Esophagus muscularis mucosa (tissue), 4 donors: Measurements from ENCODE around the gene SEMA4B.

Experiments
- EP300 ChIP-seq: sonication (generic); formaldehyde crosslinking; IDR thresholded peaks from one replicate; pipeline ENCODE4 v1.6.1; 2017; ENCODE audit warnings: antibody characterized with exemption
- POLR2A ChIP-seq: fragments of 450-650 bp; IDR thresholded peaks from one replicate; pipeline ENCODE4 v1.6.1; 2017; ENCODE audit warnings: antibody characterized with exemption, moderate library complexity, mild to moderate bottlenecking, low read depth
- POLR2AphosphoS5 ChIP-seq, 2 donors: sonication (generic); formaldehyde crosslinking; IDR thresholded peaks; one replicate each; pipeline ENCODE4 v1.6.1; 2017; ENCODE audit warnings: antibody characterized with exemption in 2 of 2
- TF ChIP-seq, protein P1 (sequence below), 3 experiments: fragments of 200-600 bp in 2 of 3; fragments of 450-650 bp in 1 of 3; sonication (generic) in 2 of 3; IDR thresholded peaks; one replicate each; pipeline ENCODE4 v1.5.1; 2017 to 2019; ENCODE audit warnings: antibody characterized with exemption in 3 of 3, mild to moderate bottlenecking in 2 of 3, moderate library complexity in 1 of 3

GRCh38 chr15:90243943-90244639, 43.0 kb downstream of the SEMA4B start:
- TF ChIP-seq, protein P1, sequence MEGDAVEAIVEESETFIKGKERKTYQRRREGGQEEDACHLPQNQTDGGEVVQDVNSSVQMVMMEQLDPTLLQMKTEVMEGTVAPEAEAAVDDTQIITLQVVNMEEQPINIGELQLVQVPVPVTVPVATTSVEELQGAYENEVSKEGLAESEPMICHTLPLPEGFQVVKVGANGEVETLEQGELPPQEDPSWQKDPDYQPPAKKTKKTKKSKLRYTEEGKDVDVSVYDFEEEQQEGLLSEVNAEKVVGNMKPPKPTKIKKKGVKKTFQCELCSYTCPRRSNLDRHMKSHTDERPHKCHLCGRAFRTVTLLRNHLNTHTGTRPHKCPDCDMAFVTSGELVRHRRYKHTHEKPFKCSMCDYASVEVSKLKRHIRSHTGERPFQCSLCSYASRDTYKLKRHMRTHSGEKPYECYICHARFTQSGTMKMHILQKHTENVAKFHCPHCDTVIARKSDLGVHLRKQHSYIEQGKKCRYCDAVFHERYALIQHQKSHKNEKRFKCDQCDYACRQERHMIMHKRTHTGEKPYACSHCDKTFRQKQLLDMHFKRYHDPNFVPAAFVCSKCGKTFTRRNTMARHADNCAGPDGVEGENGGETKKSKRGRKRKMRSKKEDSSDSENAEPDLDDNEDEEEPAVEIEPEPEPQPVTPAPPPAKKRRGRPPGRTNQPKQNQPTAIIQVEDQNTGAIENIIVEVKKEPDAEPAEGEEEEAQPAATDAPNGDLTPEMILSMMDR (IDR thresholded peaks at IDR 0.05): no peak
- TF ChIP-seq EP300: no peak
- TF ChIP-seq POLR2AphosphoS5 (IDR thresholded peaks at IDR 0.05): no peak
- TF ChIP-seq POLR2A: no peak
